A549 (cell line): ENCODE data around the gene SHOC1. TPM values are rescaled to one million over a fixed set of nuclear protein-coding genes. Genes with fewer than 3 reads are reported as not detected.

Experiments
- ATAC-seq, 2 experiments: fragments of 200-7000 bp in 1 of 2; fragments of >200 bp in 1 of 2; cut with Nextera tagmentation in 1 of 2; cut with Tn5 transposase in 1 of 2; 3 replicates each; pipeline versions ENCODE4 v1.8.0 to v1.9.1; 2018 to 2020; ENCODE audit warnings: mild to moderate bottlenecking in 1 of 2, moderate library complexity in 1 of 2
- CTCF ChIA-PET: fragments of 300-600 bp; sonication (Branson Sonifier 250); formaldehyde crosslinking; extraction: SDS; loops from one replicate; lab custom pipeline; 2021; ENCODE audit warnings: antibody characterized with exemption, inconsistent platforms; lab: Yijun Ruan, JAX
- POLR2A ChIA-PET: fragments of 350-600 bp; formaldehyde crosslinking; extraction: SDS; loops from one replicate; lab custom pipeline; 2021; ENCODE audit warnings: antibody characterized with exemption, inconsistent platforms; lab: Yijun Ruan, JAX
- DNase-seq, 2 experiments: peaks; one replicate each; pipeline versions ENCODE4 v3.0.0 to v3.0.0-alpha.2; 2011 to 2016; ENCODE audit warnings: low read depth in 1 of 2, low spot score in 1 of 2
- FAIRE-seq: peaks from 2 replicates; lab custom pipeline; 2011; peaks lifted over from hg19 to GRCh38; lab: Jason Lieb, UNC
- H3K27ac ChIP-seq, 2 experiments: fragments of >200 bp; sonication (Bioruptor Twin); formaldehyde crosslinking; 3 replicates each; pipeline ENCODE4 v1.5.1; 2016 to 2017
- H3K4me1 ChIP-seq: fragments of >200 bp; sonication (Bioruptor Twin); formaldehyde crosslinking; 3 replicates; pipeline ENCODE4 v1.6.1; 2016
- H3K4me2 ChIP-seq: fragments of >200 bp; sonication (Bioruptor Twin); formaldehyde crosslinking; 3 replicates; pipeline ENCODE4 v1.6.1; 2016
- H3K4me3 ChIP-seq: fragments of >200 bp; sonication (Bioruptor Twin); formaldehyde crosslinking; 3 replicates; pipeline ENCODE4 v1.5.1; 2016
- H3K9me3 ChIP-seq: fragments of >200 bp; sonication (Bioruptor Twin); formaldehyde crosslinking; 3 replicates; pipeline ENCODE4 v1.6.1; 2016
- BHLHE40 ChIP-seq: IDR thresholded peaks from 2 replicates; pipeline ENCODE4 v1.6.1; 2012; ENCODE audit warnings: low read depth, low read length, inconsistent platforms
- CEBPB ChIP-seq, 2 experiments: fragments of >200 bp in 1 of 2; sonication (Bioruptor Twin) in 1 of 2; formaldehyde crosslinking in 1 of 2; IDR thresholded peaks; 2 replicates each; pipeline ENCODE4 v1.6.1; 2012 to 2016
- CHD2 ChIP-seq: fragments of 150-350 bp; IDR thresholded peaks from 2 replicates; pipeline ENCODE4 v1.6.1; 2014; ENCODE audit warnings: low read length; ENCODE audit not compliant: partially characterized antibody
- EHF ChIP-seq: fragments of 250-450 bp; sonication (Bioruptor Pico); IDR thresholded peaks from 2 replicates; pipeline ENCODE4 v1.5.0; 2020; ENCODE audit warnings: mild to moderate bottlenecking
- FOSL2 ChIP-seq, 2 experiments: fragments of 450-650 bp in 1 of 2; fragments of >200 bp in 1 of 2; sonication (Bioruptor Twin) in 1 of 2; formaldehyde crosslinking; IDR thresholded peaks; 2 replicates each; pipeline versions ENCODE4 v1.5.0 to v1.6.1; 2016 to 2020; ENCODE audit warnings: mild to moderate bottlenecking in 1 of 2, moderate library complexity in 1 of 2
- HDAC2 ChIP-seq: fragments of 200-600 bp; sonication (generic); IDR thresholded peaks from 2 replicates; pipeline ENCODE4 v1.6.1; 2016
- HEYL ChIP-seq: fragments of 250-450 bp; sonication (Bioruptor Pico); IDR thresholded peaks from 2 replicates; pipeline ENCODE4 v1.8.0; 2021; ENCODE audit warnings: mild to moderate bottlenecking, moderate library complexity
- HOXB5 ChIP-seq: fragments of 250-450 bp; sonication (Bioruptor Pico); IDR thresholded peaks from 2 replicates; pipeline ENCODE4 v1.5.0; 2020; ENCODE audit warnings: mild to moderate bottlenecking, moderate library complexity
- NR3C1 ChIP-seq: fragments of >200 bp; sonication (Bioruptor Twin); formaldehyde crosslinking; IDR thresholded peaks from 3 replicates; pipeline ENCODE4 v1.6.1; 2017
- POLR2A ChIP-seq: IDR thresholded peaks from 2 replicates; pipeline ENCODE4 v1.6.1; 2012; ENCODE audit warnings: mild to moderate bottlenecking, low read length
- POLR2AphosphoS2 ChIP-seq: conservative IDR thresholded peaks from 2 replicates; pipeline ENCODE4 v1.6.1; 2012; ENCODE audit warnings: low read length, improper control_type of control experiment, inconsistent platforms
- RCOR1 ChIP-seq: fragments of 150-350 bp; IDR thresholded peaks from 2 replicates; pipeline ENCODE4 v1.6.1; 2014; ENCODE audit warnings: antibody characterized with exemption, low read length, low read depth
- RNF2 ChIP-seq: fragments of 200-600 bp; sonication (generic); IDR thresholded peaks from 2 replicates; pipeline ENCODE4 v1.6.1; 2016; ENCODE audit warnings: low read depth, mild to moderate bottlenecking, antibody characterized with exemption, moderate library complexity, borderline replicate concordance
- SREBF2 ChIP-seq: fragments of 450-650 bp; IDR thresholded peaks from 2 replicates; pipeline ENCODE4 v1.6.1; 2014; ENCODE audit warnings: mild to moderate bottlenecking, moderate library complexity
- ZC3H11A ChIP-seq: fragments of 450-650 bp; IDR thresholded peaks from 2 replicates; pipeline ENCODE4 v1.6.1; 2014; ENCODE audit warnings: antibody characterized with exemption, mild to moderate bottlenecking
- ZSCAN20 ChIP-seq: fragments of 250-450 bp; sonication (Bioruptor Pico); IDR thresholded peaks from 2 replicates; pipeline ENCODE4 v1.8.0; 2022; ENCODE audit warnings: mild to moderate bottlenecking, moderate library complexity
- WGBS: methylation state at CpG from one replicate; pipeline ENCODE4 v1.1.6; 2017; ENCODE audit errors: missing lambda C conversion rate; 5-methylcytosine and 5-hydroxymethylcytosine counted together
- polyA plus RNA-seq, 4 experiments: library from polyadenylated mRNA; depleted of rRNA in 3 of 4; stranded (reverse); fragments of >200 nt; fragmentation: RNase III in 1 of 4; extraction: RNeasy Plus Mini Kit Qiagen cat#74134 plus additional on column Dnase treatment in 1 of 4; gene quantifications; 2 replicates in 3 of 4; 3 replicates in 1 of 4; pipeline ENCODE4 v1.2.3, GENCODE V29; 2011 to 2017
- TF ChIP-seq, protein P1 (sequence below): fragments of 200-600 bp; sonication (generic); IDR thresholded peaks from 2 replicates; pipeline ENCODE4 v1.6.1; 2016; ENCODE audit warnings: antibody characterized with exemption, mild to moderate bottlenecking, moderate library complexity
- TF ChIP-seq, protein P2 (sequence below): fragments of 250-450 bp; sonication (Bioruptor Pico); IDR thresholded peaks from 2 replicates; pipeline ENCODE4 v1.5.0; 2020; ENCODE audit warnings: low read depth, mild to moderate bottlenecking, moderate library complexity
- TF ChIP-seq, protein P3 (sequence below): IDR thresholded peaks from 2 replicates; pipeline ENCODE4 v1.6.1; 2012
- TF ChIP-seq, protein P4 (sequence below): IDR thresholded peaks from 2 replicates; pipeline ENCODE4 v1.6.1; 2012; ENCODE audit warnings: low read depth, borderline replicate concordance
- TF ChIP-seq, protein P5 (sequence below): fragments of 450-650 bp; IDR thresholded peaks from 2 replicates; pipeline ENCODE4 v1.6.1; 2014; ENCODE audit warnings: antibody characterized with exemption

Gene SHOC1
- polyA plus RNA-seq, 2 of the 4 experiments (the other 2 are of a cell fraction): not detected

DNA sequence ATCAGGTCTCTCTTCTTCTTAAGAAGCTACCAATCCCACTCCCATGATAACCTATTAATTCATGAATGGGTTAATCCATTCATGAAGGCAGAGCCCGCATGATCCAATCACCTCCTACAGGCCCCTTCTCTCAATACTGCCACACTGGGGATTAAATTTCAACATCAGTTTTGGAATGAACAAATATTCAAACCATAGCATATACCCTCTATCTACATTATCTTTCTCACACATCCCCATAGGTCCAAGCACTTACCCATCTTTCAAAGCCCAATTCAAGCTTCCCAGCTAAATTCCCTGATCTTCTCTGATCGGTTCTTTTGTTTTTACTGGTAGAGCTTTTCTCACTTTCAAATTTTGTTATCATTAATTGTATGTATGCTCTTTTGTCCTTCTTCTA, 10.5 kb upstream of the SHOC1 start (continued):
- TF ChIP-seq, protein P1, sequence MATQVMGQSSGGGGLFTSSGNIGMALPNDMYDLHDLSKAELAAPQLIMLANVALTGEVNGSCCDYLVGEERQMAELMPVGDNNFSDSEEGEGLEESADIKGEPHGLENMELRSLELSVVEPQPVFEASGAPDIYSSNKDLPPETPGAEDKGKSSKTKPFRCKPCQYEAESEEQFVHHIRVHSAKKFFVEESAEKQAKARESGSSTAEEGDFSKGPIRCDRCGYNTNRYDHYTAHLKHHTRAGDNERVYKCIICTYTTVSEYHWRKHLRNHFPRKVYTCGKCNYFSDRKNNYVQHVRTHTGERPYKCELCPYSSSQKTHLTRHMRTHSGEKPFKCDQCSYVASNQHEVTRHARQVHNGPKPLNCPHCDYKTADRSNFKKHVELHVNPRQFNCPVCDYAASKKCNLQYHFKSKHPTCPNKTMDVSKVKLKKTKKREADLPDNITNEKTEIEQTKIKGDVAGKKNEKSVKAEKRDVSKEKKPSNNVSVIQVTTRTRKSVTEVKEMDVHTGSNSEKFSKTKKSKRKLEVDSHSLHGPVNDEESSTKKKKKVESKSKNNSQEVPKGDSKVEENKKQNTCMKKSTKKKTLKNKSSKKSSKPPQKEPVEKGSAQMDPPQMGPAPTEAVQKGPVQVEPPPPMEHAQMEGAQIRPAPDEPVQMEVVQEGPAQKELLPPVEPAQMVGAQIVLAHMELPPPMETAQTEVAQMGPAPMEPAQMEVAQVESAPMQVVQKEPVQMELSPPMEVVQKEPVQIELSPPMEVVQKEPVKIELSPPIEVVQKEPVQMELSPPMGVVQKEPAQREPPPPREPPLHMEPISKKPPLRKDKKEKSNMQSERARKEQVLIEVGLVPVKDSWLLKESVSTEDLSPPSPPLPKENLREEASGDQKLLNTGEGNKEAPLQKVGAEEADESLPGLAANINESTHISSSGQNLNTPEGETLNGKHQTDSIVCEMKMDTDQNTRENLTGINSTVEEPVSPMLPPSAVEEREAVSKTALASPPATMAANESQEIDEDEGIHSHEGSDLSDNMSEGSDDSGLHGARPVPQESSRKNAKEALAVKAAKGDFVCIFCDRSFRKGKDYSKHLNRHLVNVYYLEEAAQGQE: no peak

DNA sequence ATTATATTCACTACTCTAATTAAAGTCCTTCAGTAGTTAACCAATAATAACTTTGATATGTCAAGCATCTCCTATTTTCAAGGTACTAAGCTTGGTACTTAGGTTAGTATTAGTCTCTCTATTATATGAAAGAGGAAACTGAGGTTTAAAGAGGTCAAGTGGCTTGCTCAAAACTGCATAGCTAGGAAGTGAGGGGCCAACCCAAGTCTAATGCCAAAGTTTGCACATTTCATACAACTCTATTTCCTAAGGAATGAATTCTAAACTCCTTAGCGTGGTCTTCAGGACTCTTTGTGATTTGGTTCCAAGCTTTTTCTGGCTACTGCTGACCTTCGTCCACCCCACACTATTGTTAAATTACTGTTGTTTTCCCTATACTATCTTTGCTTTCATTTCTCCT, 9.9 kb upstream of the SHOC1 start:
- no peak overlapping the region for H3K4me2 ChIP-seq
- no peak for TF ChIP-seq HDAC2
- no peak for TF ChIP-seq BHLHE40
- no peak for TF ChIP-seq ZC3H11A
- no peak for TF ChIP-seq CHD2
- TF ChIP-seq, protein P2, sequence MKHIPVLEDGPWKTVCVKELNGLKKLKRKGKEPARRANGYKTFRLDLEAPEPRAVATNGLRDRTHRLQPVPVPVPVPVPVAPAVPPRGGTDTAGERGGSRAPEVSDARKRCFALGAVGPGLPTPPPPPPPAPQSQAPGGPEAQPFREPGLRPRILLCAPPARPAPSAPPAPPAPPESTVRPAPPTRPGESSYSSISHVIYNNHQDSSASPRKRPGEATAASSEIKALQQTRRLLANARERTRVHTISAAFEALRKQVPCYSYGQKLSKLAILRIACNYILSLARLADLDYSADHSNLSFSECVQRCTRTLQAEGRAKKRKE: no peak
- TF ChIP-seq, protein P3, sequence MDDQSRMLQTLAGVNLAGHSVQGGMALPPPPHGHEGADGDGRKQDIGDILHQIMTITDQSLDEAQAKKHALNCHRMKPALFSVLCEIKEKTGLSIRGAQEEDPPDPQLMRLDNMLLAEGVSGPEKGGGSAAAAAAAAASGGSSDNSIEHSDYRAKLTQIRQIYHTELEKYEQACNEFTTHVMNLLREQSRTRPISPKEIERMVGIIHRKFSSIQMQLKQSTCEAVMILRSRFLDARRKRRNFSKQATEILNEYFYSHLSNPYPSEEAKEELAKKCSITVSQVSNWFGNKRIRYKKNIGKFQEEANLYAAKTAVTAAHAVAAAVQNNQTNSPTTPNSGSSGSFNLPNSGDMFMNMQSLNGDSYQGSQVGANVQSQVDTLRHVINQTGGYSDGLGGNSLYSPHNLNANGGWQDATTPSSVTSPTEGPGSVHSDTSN: no peak
- no peak for TF ChIP-seq RNF2
- TF ChIP-seq, protein P4, sequence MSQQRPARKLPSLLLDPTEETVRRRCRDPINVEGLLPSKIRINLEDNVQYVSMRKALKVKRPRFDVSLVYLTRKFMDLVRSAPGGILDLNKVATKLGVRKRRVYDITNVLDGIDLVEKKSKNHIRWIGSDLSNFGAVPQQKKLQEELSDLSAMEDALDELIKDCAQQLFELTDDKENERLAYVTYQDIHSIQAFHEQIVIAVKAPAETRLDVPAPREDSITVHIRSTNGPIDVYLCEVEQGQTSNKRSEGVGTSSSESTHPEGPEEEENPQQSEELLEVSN: no peak
- no peak for TF ChIP-seq HOXB5 (CRISPR knock-in tag)
- no peak for TF ChIP-seq FOSL2 (IDR thresholded peaks at IDR 0.05)
- no peak for TF ChIP-seq FOSL2 (CRISPR knock-in tag; IDR thresholded peaks at IDR 0.05)
- TF ChIP-seq RCOR1: no peak
- TF ChIP-seq HEYL: no peak
- no peak for TF ChIP-seq POLR2AphosphoS2
- TF ChIP-seq SREBF2: no peak
- no peak for TF ChIP-seq NR3C1
- TF ChIP-seq POLR2A: no peak
- 92% methylated on average over 2 of the region's 2 CpGs for WGBS
- H3K9me3 ChIP-seq: no peaks in the 10 kb centered on the region
- CTCF ChIA-PET: interaction anchor here (0.6 to 1.3 kb wide), 3 partner anchors 23 to 270 kb away, joined by 3 to 4 read pairs (median 3); no protein-coding TSS in a partner anchor
- no peak overlapping the region for H3K4me3 ChIP-seq
- POLR2A ChIA-PET: no interaction called here
- no peak for DNase-seq
- no peak for FAIRE-seq
- peaks cover 13% of the 10 kb centered on the region for H3K4me1 ChIP-seq
- no peak for ATAC-seq
- no peak overlapping the region for H3K27ac ChIP-seq

DNA sequence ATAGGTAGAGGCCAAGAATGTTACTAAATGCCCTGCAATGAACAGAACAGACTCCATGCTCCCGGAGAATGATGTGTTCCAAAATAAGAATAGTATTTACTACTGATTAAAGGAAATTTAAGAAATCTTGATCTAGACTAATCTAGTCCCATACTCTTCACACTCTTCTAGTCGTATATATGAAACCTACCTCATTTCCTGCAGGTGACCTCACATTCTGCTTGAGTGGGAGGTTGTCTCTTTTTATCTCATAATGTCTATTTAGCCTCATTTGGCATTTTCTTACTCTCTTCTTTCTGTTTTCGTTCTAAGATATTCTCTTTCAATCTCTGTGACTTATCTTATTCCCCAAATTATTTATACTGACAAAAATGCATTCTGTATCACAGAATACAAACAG, 9.2 kb upstream of the SHOC1 start:
- POLR2A ChIA-PET: no interaction called here
- Histone ChIP-seq H3K4me3 (no peak overlapping the region), H3K27ac (no peak overlapping the region), H3K4me2 (no peak overlapping the region), H3K9me3 (no peaks in the 10 kb centered on the region), H3K4me1 (peaks cover 19% of the 10 kb centered on the region)
- 83% methylated on average over 3 of the region's 3 CpGs for WGBS
- CTCF ChIA-PET: interaction anchor here (1.1 kb wide), 1 partner anchor 24 kb away, joined by 3 read pairs; no protein-coding TSS in a partner anchor
- TF ChIP-seq EHF (CRISPR knock-in tag): no peak
- TF ChIP-seq HDAC2: no peak
- no peak for TF ChIP-seq ZSCAN20
- TF ChIP-seq, protein P1: no peak
- TF ChIP-seq CEBPB (IDR thresholded peaks at IDR 0.05): no peak
- TF ChIP-seq, protein P5, sequence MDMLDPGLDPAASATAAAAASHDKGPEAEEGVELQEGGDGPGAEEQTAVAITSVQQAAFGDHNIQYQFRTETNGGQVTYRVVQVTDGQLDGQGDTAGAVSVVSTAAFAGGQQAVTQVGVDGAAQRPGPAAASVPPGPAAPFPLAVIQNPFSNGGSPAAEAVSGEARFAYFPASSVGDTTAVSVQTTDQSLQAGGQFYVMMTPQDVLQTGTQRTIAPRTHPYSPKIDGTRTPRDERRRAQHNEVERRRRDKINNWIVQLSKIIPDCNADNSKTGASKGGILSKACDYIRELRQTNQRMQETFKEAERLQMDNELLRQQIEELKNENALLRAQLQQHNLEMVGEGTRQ: no peak
- FAIRE-seq (no peak), ATAC-seq (no peak), DNase-seq (no peak)
